NCI-H1930 (cell line): ENCODE measurements around the gene PHLDB3.
"Not testable (repeated sequence)": the region's sequence is repeated elsewhere in the genome, so short reads cannot be mapped to it uniquely, and the experiment has no call there.

Experiments
- DNase-seq, 2 experiments: peaks; one replicate each; lab custom pipeline; 2025; lab: John Stamatoyannopoulos, UW

The PHLDB3 gene

GRCh38 chr19:43526884-43527859 lies 22.6 kb upstream of the PHLDB3 start, which contains the start of gene ETHE1:
Gene ETHE1 (minus strand): TSS chr19:43527201. CDS start chr19:43527177, 24 bp downstream.
- peak; percentile 62 to 72 for DNase-seq

- no peak for DNase-seq
Observed at GRCh38 chr19:43525836-43526771, 21.6 kb upstream of the PHLDB3 start.

- no peak for DNase-seq
Observed at GRCh38 chr19:43524922-43525835, 20.6 kb upstream of the PHLDB3 start.

GRCh38 chr19:43523696-43524095 lies 19.1 kb upstream of the PHLDB3 start:
- DNase-seq = not testable (repeated sequence)

- DNase-seq = no peak
Observed at GRCh38 chr19:43522929-43523328, 18.4 kb upstream of the PHLDB3 start.

GRCh38 chr19:43519436-43520088 lies 15.0 kb upstream of the PHLDB3 start:
- peak; percentile 63 to 71 for DNase-seq

GRCh38 chr19:43518051-43518450 lies 13.5 kb upstream of the PHLDB3 start:
- DNase-seq = no peak

GRCh38 chr19:43512399-43512798 lies 7.9 kb upstream of the PHLDB3 start:
- not testable (repeated sequence) for DNase-seq

GRCh38 chr19:43511324-43511723 lies 6.8 kb upstream of the PHLDB3 start:
- DNase-seq = no peak

GRCh38 chr19:43510713-43511112 lies 6.2 kb upstream of the PHLDB3 start:
- DNase-seq = no peak

- no peak for DNase-seq
Observed at GRCh38 chr19:43507880-43508279, 3.3 kb upstream of the PHLDB3 start.

GRCh38 chr19:43506629-43507028 lies 2.1 kb upstream of the PHLDB3 start:
- DNase-seq = no peak

GRCh38 chr19:43505941-43506340 lies 1.4 kb upstream of the PHLDB3 start:
- no peak for DNase-seq

- DNase-seq = no peak
Observed at GRCh38 chr19:43505186-43505456, 575 bp upstream of the PHLDB3 start.

GRCh38 chr19:43503501-43504425 lies 783 bp downstream of the PHLDB3 start:
- DNase-seq = peak; percentile 96

- no peak for DNase-seq
Observed at GRCh38 chr19:43502419-43502976, 2.0 kb downstream of the PHLDB3 start.

GRCh38 chr19:43501661-43502418 lies 2.7 kb downstream of the PHLDB3 start:
- DNase-seq = no peak

GRCh38 chr19:43499042-43499441 lies 5.5 kb downstream of the PHLDB3 start:
- no peak for DNase-seq
